Suprapubic skin (tissue), 4 donors: ENCODE data around the gene PRRG1. TPM values are rescaled to one million over a fixed set of nuclear protein-coding genes. Genes with fewer than 3 reads are reported as not detected.

Experiments
- DNase-seq, 2 donors: peaks; one replicate each; pipeline ENCODE4 v3.0.0-alpha.2; 2019; ENCODE audit warnings: low spot score in 2 of 2
- H3K27ac ChIP-seq: fragments of 200-600 bp; sonication (generic); one replicate; pipeline ENCODE4 v1.5.1; 2019
- H3K27me3 ChIP-seq: fragments of 200-600 bp; sonication (generic); one replicate; pipeline ENCODE4 v1.5.1; 2019
- H3K36me3 ChIP-seq: fragments of 200-600 bp; sonication (generic); one replicate; pipeline ENCODE4 v1.5.1; 2019
- H3K4me1 ChIP-seq: fragments of 200-600 bp; sonication (generic); one replicate; pipeline ENCODE4 v1.5.1; 2019
- H3K4me3 ChIP-seq: fragments of 200-600 bp; sonication (generic); one replicate; pipeline ENCODE4 v1.5.1; 2019; ENCODE audit warnings: mild to moderate bottlenecking
- H3K9me3 ChIP-seq: fragments of 200-600 bp; sonication (generic); one replicate; pipeline ENCODE4 v1.5.1; 2019
- CTCF ChIP-seq, 2 donors: fragments of 200-600 bp in 1 of 2; fragments of 450-650 bp in 1 of 2; sonication (generic) in 1 of 2; IDR thresholded peaks; one replicate each; pipeline ENCODE4 v1.5.1; 2016 to 2019; ENCODE audit warnings: antibody characterized with exemption in 2 of 2, mild to moderate bottlenecking in 1 of 2, moderate library complexity in 1 of 2
- EP300 ChIP-seq: sonication (generic); formaldehyde crosslinking; IDR thresholded peaks from one replicate; pipeline ENCODE4 v1.6.1; 2017; ENCODE audit warnings: antibody characterized with exemption
- POLR2A ChIP-seq, 2 donors: fragments of 450-650 bp; IDR thresholded peaks; one replicate each; pipeline ENCODE4 v1.6.1; 2017; ENCODE audit warnings: antibody characterized with exemption in 2 of 2, mild to moderate bottlenecking in 2 of 2, moderate library complexity in 2 of 2
- POLR2AphosphoS5 ChIP-seq, 3 donors: sonication (generic); formaldehyde crosslinking; IDR thresholded peaks; one replicate each; pipeline ENCODE4 v1.6.1; 2017; ENCODE audit warnings: antibody characterized with exemption in 3 of 3
- WGBS: methylation state at CpG from one replicate; pipeline ENCODE4 v1.1.5; 2018; 5-methylcytosine and 5-hydroxymethylcytosine counted together
- total RNA-seq, 4 donors: library from RNA; depleted of rRNA; stranded (reverse); fragments of >200 nt; gene quantifications; one replicate each; pipeline ENCODE4 v1.1.0, GENCODE V29; 2016

PRRG1 gene
- total RNA-seq, 4 donors from 2014 or later, result 3.8 to 7.1 (median 5.1) TPM

GRCh38 chrX:37405956-37406355 lies 56.8 kb downstream of the PRRG1 start:
- Histone ChIP-seq H3K27me3 (no peaks in the 10 kb centered on the region), H3K36me3 (no peaks in the 10 kb centered on the region), H3K9me3 (no peaks in the 10 kb centered on the region), H3K4me3 (no peak overlapping the region), H3K4me1 (no peaks in the 10 kb centered on the region), H3K27ac (no peak overlapping the region)
- TF ChIP-seq POLR2A (IDR thresholded peaks at IDR 0.05) (no peak), POLR2AphosphoS5 (IDR thresholded peaks at IDR 0.05) (no peak), CTCF (IDR thresholded peaks at IDR 0.05) (no peak), EP300 (no peak)
- 50% methylated on average over 1 of the region's 1 CpG for WGBS
- no peak for DNase-seq

GRCh38 chrX:37407736-37408135 lies 58.6 kb downstream of the PRRG1 start:
- no peaks in the 10 kb centered on the region for H3K4me1 ChIP-seq
- no peaks in the 10 kb centered on the region for H3K27me3 ChIP-seq
- 91% methylated on average over 4 of the region's 4 CpGs for WGBS
- no peaks in the 10 kb centered on the region for H3K9me3 ChIP-seq
- no peaks in the 10 kb centered on the region for H3K36me3 ChIP-seq
- TF ChIP-seq POLR2AphosphoS5 (IDR thresholded peaks at IDR 0.05) (no peak), EP300 (no peak), CTCF (IDR thresholded peaks at IDR 0.05) (no peak), POLR2A (IDR thresholded peaks at IDR 0.05) (no peak)
- no peak for DNase-seq
- H3K27ac ChIP-seq, result no peak overlapping the region
- H3K4me3 ChIP-seq, result no peak overlapping the region

GRCh38 chrX:37409278-37409677 lies 60.1 kb downstream of the PRRG1 start:
- H3K4me3 ChIP-seq, result no peak overlapping the region
- H3K27ac ChIP-seq, result no peak overlapping the region
- H3K27me3 ChIP-seq, result no peaks in the 10 kb centered on the region
- H3K36me3 ChIP-seq, result no peaks in the 10 kb centered on the region
- H3K4me1 ChIP-seq, result no peaks in the 10 kb centered on the region
- TF ChIP-seq POLR2AphosphoS5 (IDR thresholded peaks at IDR 0.05) (no peak), POLR2A (IDR thresholded peaks at IDR 0.05) (no peak), EP300 (no peak), CTCF (IDR thresholded peaks at IDR 0.05) (no peak)
- no peaks in the 10 kb centered on the region for H3K9me3 ChIP-seq
- DNase-seq, result no peak
- WGBS, result 48% methylated on average over 2 of the region's 2 CpGs

GRCh38 chrX:37420185-37420584 lies 71.0 kb downstream of the PRRG1 start:
- Histone ChIP-seq H3K9me3 (no peaks in the 10 kb centered on the region), H3K4me3 (no peak overlapping the region), H3K27ac (no peak overlapping the region), H3K4me1 (no peaks in the 10 kb centered on the region), H3K27me3 (no peaks in the 10 kb centered on the region), H3K36me3 (no peaks in the 10 kb centered on the region)
- no peak for DNase-seq
- TF ChIP-seq POLR2A (IDR thresholded peaks at IDR 0.05), result no peak

- Histone ChIP-seq H3K27ac (no peak overlapping the region), H3K36me3 (no peaks in the 10 kb centered on the region), H3K4me1 (no peaks in the 10 kb centered on the region), H3K9me3 (no peaks in the 10 kb centered on the region), H3K4me3 (no peak overlapping the region), H3K27me3 (no peaks in the 10 kb centered on the region)
- WGBS, result 71% methylated on average over 3 of the region's 3 CpGs
- TF ChIP-seq POLR2AphosphoS5 (IDR thresholded peaks at IDR 0.05) (no peak), POLR2A (IDR thresholded peaks at IDR 0.05) (no peak), EP300 (no peak), CTCF (IDR thresholded peaks at IDR 0.05) (no peak)
- no peak for DNase-seq
Measured at GRCh38 chrX:37420756-37421155, 71.6 kb downstream of the PRRG1 start.

GRCh38 chrX:37424000-37424429 lies 74.9 kb downstream of the PRRG1 start:
- Histone ChIP-seq H3K4me1 (no peaks in the 10 kb centered on the region), H3K9me3 (no peaks in the 10 kb centered on the region), H3K4me3 (no peak overlapping the region), H3K27ac (no peak overlapping the region), H3K36me3 (no peaks in the 10 kb centered on the region), H3K27me3 (no peaks in the 10 kb centered on the region)
- TF ChIP-seq EP300 (no peak), POLR2A (IDR thresholded peaks at IDR 0.05) (no peak), CTCF (IDR thresholded peaks at IDR 0.05) (no peak), POLR2AphosphoS5 (IDR thresholded peaks at IDR 0.05) (no peak)
- DNase-seq, result no peak
